ENCODE data around the gene MME. TPM values are rescaled to one million over a fixed set of nuclear protein-coding genes. Genes with fewer than 3 reads are reported as not detected.

Gene MME
- total and polyA plus RNA-seq, 2 of the 4 experiments (the other 2 are of a cell fraction), result 11.7 to 22.8 TPM

GRCh38 chr3:155166441-155166840, 86.3 kb downstream of the MME start:
- no peak overlapping the region for H2AFZ ChIP-seq (replicated peaks; ENCODE audit: low read length, poor library complexity)
- DNase-seq, result no peak
- H3K36me3 ChIP-seq (ENCODE audit: control insufficient read depth, insufficient read depth, low read length), result no peaks in the 10 kb centered on the region
- H2BK120ac ChIP-seq (ENCODE audit: low read depth, low read length), result no peak overlapping the region
- intact Hi-C loops (cut with micrococcal nuclease), result no loop called here
- no peak overlapping the region for H3K23ac ChIP-seq (ENCODE audit: low read depth, low read length)
- H4K5ac ChIP-seq (ENCODE audit: low read depth, low read length), result no peak overlapping the region
- in situ Hi-C loops (cut with MboI; ENCODE audit: low sequenced_read_pairs), result no loop called here
- H3K4me3 ChIP-seq (ENCODE audit: insufficient read depth, low read depth, low read length), result no peak overlapping the region
- no peak overlapping the region for H2AK5ac ChIP-seq (ENCODE audit: low read depth, low read length)
- no peak overlapping the region for H3K14ac ChIP-seq (replicated peaks; ENCODE audit: low read depth, low read length)
- CTCF ChIA-PET, result no interaction called here
- no peak overlapping the region for H3K4ac ChIP-seq (ENCODE audit: low read depth, low read length)
- no peaks in the 10 kb centered on the region for H3K9me3 ChIP-seq (ENCODE audit: control insufficient read depth, insufficient read depth, low read length)
- no TSS peak for BruUV-seq (replicated peaks)
- no peak for TF ChIP-seq ELK1 (IDR thresholded peaks at IDR 0.05; ENCODE audit: borderline replicate concordance, low read depth, low read length)
- no peak for TF ChIP-seq RFX5 (IDR thresholded peaks at IDR 0.05; ENCODE audit: low read depth, low read length)
- TF ChIP-seq FOS (IDR thresholded peaks at IDR 0.05; ENCODE audit: low read depth, low read length), result no peak
- TF ChIP-seq NFE2L2 (IDR thresholded peaks at IDR 0.05; ENCODE audit: low read depth, low read length), result no peak
- no peak for TF ChIP-seq BHLHE40 (IDR thresholded peaks at IDR 0.05; ENCODE audit: low read depth, low read length)
- no peak for TF ChIP-seq POLR2A (IDR thresholded peaks at IDR 0.05; ENCODE audit: low read depth, low read length)
- no peak for TF ChIP-seq USF2 (IDR thresholded peaks at IDR 0.05; ENCODE audit: low read depth, low read length)
- TF ChIP-seq CHD1 (IDR thresholded peaks at IDR 0.05; ENCODE audit: low read depth, low read length), result no peak
- TF ChIP-seq MXI1 (IDR thresholded peaks at IDR 0.05; ENCODE audit: borderline replicate concordance, low read depth, low read length), result no peak
- no peak for TF ChIP-seq RAD21 (IDR thresholded peaks at IDR 0.05; ENCODE audit: low read length)
- TF ChIP-seq MAZ (IDR thresholded peaks at IDR 0.05; ENCODE audit: borderline replicate concordance, low read depth, low read length), result no peak
- no peak for TF ChIP-seq RCOR1 (IDR thresholded peaks at IDR 0.05; ENCODE audit: insufficient replicate concordance, low read length)
- no peak for TF ChIP-seq CEBPB (IDR thresholded peaks at IDR 0.05; ENCODE audit: low read depth, low read length)
- no peak for TF ChIP-seq SMC3 (IDR thresholded peaks at IDR 0.05; ENCODE audit: low read depth, low read length)
- no peak for TF ChIP-seq CTCF (conservative IDR thresholded peaks at IDR 0.05; ENCODE audit: low read depth, low read length)
- TF ChIP-seq MAFK (IDR thresholded peaks at IDR 0.05; ENCODE audit: low read depth, low read length), result no peak
- dilution Hi-C loops (cut with HindIII; ENCODE audit: low sequenced_read_pairs, unreplicated experiment), result no loop called here
- POLR2A ChIA-PET (ENCODE audit: unreplicated experiment), result no interaction called here
- no peak overlapping the region for H4K8ac ChIP-seq (ENCODE audit: low read depth in 2 of 2, low read length in 2 of 2)
- H3K18ac ChIP-seq (ENCODE audit: low read depth, low read length), result no peak overlapping the region
- no peaks in the 10 kb centered on the region for H3K9me1 ChIP-seq (ENCODE audit: insufficient read depth, low read length)
- whole genome bisulfite sequencing, 2 experiments (ENCODE audit: extremely low coverage in 2 of 2, insufficient read length in 1 of 2), result no CpG with 5 or more reads among the region's 2 CpGs
- no peaks in the 10 kb centered on the region for H4K20me1 ChIP-seq (ENCODE audit: insufficient read depth, low read length)
- no peak for ATAC-seq (ENCODE audit: low read depth)
- H2BK20ac ChIP-seq (ENCODE audit: low read depth, low read length), result no peak overlapping the region
- no peaks in the 10 kb centered on the region for H3K27me3 ChIP-seq (ENCODE audit: control insufficient read depth, insufficient read depth, low read length)
- no peak overlapping the region for H3K27ac ChIP-seq (ENCODE audit: insufficient read depth, low read length)
- H3K9ac ChIP-seq (ENCODE audit: low read depth, low read length), result no peak overlapping the region
- no peak overlapping the region for H4K91ac ChIP-seq (ENCODE audit: insufficient read depth, low read depth, low read length)
- H3K4me2 ChIP-seq (ENCODE audit: low read depth, low read length), result no peak overlapping the region
- H3K79me1 ChIP-seq (ENCODE audit: low read depth in 1 of 2, low read length in 2 of 2), result no peaks in the 10 kb centered on the region
- H3K56ac ChIP-seq (ENCODE audit: extremely low read depth, insufficient read depth, low read length), result no peak overlapping the region
- H2AK9ac ChIP-seq (replicated peaks; ENCODE audit: low read depth, low read length, poor library complexity), result no peak overlapping the region
- H2BK15ac ChIP-seq (ENCODE audit: low read depth, low read length), result no peak overlapping the region
- H3K4me1 ChIP-seq (ENCODE audit: control insufficient read depth, insufficient read depth, low read length), result no peaks in the 10 kb centered on the region
- no peak overlapping the region for H2BK5ac ChIP-seq (ENCODE audit: low read depth, low read length, poor library complexity, severe bottlenecking)
